ENCODE measurements around the gene C16orf87. TPM values are rescaled to one million over a fixed set of nuclear protein-coding genes. Genes with fewer than 3 reads are reported as not detected.

Gene C16orf87
- total RNA-seq, 2 experiments from 2014 or later, result 7.5 to 8.4 TPM

- no peaks in the 10 kb centered on the region for H3K36me3 Mint-ChIP-seq (ENCODE audit: low read depth)
- H3K9me3 Mint-ChIP-seq (ENCODE audit: insufficient read depth), result no peaks in the 10 kb centered on the region
- H3K4me1 Mint-ChIP-seq (ENCODE audit: low read depth), result peaks cover 5% of the 10 kb centered on the region
- ChIA-PET CTCF (no interaction called here), POLR2A (no interaction called here)
- DNase-seq (no peak), ATAC-seq (no peak)
- no peaks in the 10 kb centered on the region for H3K27me3 Mint-ChIP-seq (ENCODE audit: low read depth)
- H3K4me3 Mint-ChIP-seq, result no peak overlapping the region
- no peak overlapping the region for H3K27ac Mint-ChIP-seq
Observed at GRCh38 chr16:46746821-46747776, 83.9 kb downstream of the C16orf87 start.

Other genes with a start within 250 kb of the C16orf87 start
- gene SHCBP1, start 209.8 kb downstream of the C16orf87 start, total RNA-seq, result 10 to 100 TPM; 54.7 to 60.2 TPM
- gene VPS35, start 142.0 kb downstream of the C16orf87 start, total RNA-seq, result 10 to 100 TPM; 72.9 to 76.1 TPM
- 10 to 100 TPM; 44.4 to 48.1 TPM for gene ORC6, start 141.5 kb downstream of the C16orf87 start, total RNA-seq
- gene MYLK3, start 82.8 kb downstream of the C16orf87 start, total RNA-seq, result under 1 TPM in 1 of 2 experiments, not detected in 1; 0.23 TPM
- 1 to 10 TPM; 5.4 to 7.3 TPM for gene GPT2, start 53.2 kb upstream of the C16orf87 start, total RNA-seq
- 10 to 100 TPM; 53.9 to 54.1 TPM for gene DNAJA2, start 142.5 kb upstream of the C16orf87 start, total RNA-seq

Data from activated CD8-positive, alpha-beta T cell treated with anti-CD3 and anti-CD28 coated beads, Interleukin-2, amount 10 ng/mL, durations not matched to agents 7 days and 5 days (primary cell).